T-helper 2 cell treated with Interferon-gamma antibody and Interleukin-4, amounts not matched to agents 5 μg/mL and 100 μg/mL, for 36 hours (primary cell): Measurements from ENCODE around the gene PGM5.

Experiments
- DNase-seq: peaks from one replicate; pipeline ENCODE4 v3.0.0; 2021; ENCODE audit warnings: low spot score
- H3K27ac Mint-ChIP-seq: one replicate; pipeline ENCODE4 v1.8.0; 2021; ENCODE audit warnings: mild to moderate bottlenecking, mixed read lengths
- H3K27me3 Mint-ChIP-seq: one replicate; pipeline ENCODE4 v1.8.0; 2021; ENCODE audit warnings: low read depth, mixed read lengths
- H3K36me3 Mint-ChIP-seq: one replicate; pipeline ENCODE4 v1.8.0; 2021; ENCODE audit warnings: low read depth, mixed read lengths
- H3K4me1 Mint-ChIP-seq: one replicate; pipeline ENCODE4 v1.8.0; 2021; ENCODE audit warnings: low read depth, mixed read lengths
- H3K4me3 Mint-ChIP-seq: one replicate; pipeline ENCODE4 v1.8.0; 2022; ENCODE audit warnings: mild to moderate bottlenecking, moderate library complexity, mixed read lengths
- H3K9me3 Mint-ChIP-seq: one replicate; pipeline ENCODE4 v1.8.0; 2021; ENCODE audit warnings: mixed read lengths

Gene PGM5

DNA sequence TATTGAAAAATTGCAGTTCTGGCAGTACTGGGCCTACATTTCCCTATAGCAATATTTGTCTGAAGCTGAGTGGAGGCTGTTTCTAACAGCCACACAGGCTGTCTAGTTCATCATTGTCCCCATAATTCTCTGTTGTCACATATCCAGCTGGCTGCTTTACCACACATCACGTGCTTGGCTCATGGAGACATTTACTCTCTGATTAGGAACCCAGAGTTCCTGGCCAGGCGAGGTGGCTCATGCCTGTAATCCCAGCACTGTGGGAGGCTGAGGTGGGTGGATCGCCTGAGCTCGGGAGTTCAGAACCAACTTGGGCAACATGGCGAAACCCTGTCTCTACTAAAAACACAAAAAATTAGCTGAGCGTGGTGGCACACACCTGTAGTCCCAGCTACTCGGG is 81.4 kb downstream of the PGM5 start:
- no peaks in the 10 kb centered on the region for H3K27me3 Mint-ChIP-seq
- no peak overlapping the region for H3K4me3 Mint-ChIP-seq
- H3K4me1 Mint-ChIP-seq = no peaks in the 10 kb centered on the region
- no peak overlapping the region for H3K27ac Mint-ChIP-seq
- peaks cover 7% of the 10 kb centered on the region for H3K9me3 Mint-ChIP-seq
- H3K36me3 Mint-ChIP-seq = no peaks in the 10 kb centered on the region
- no peak for DNase-seq

DNA sequence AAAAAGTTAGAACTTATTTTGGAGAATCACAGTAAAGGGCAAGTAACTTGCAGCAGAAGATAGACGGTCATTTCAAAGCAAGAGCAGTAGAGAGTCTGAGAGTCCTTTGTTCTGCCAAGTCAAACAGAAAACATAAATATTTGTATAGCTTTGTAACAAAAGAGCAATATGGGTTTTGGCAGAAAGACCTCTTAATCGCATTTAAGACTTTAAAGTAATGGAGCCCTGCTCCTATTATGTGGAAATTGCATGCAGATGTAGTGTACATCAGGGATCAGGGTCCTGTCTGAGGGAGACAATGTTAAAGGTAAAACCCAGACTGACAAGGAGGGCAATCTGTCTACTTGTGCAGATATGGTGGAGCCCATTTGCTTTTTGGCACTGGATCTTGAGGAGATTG is 87.2 kb downstream of the PGM5 start:
- H3K4me3 Mint-ChIP-seq = no peak overlapping the region
- peaks cover 7% of the 10 kb centered on the region for H3K9me3 Mint-ChIP-seq
- DNase-seq = no peak
- no peaks in the 10 kb centered on the region for H3K27me3 Mint-ChIP-seq
- H3K36me3 Mint-ChIP-seq = no peaks in the 10 kb centered on the region
- H3K27ac Mint-ChIP-seq = no peak overlapping the region
- H3K4me1 Mint-ChIP-seq = no peaks in the 10 kb centered on the region

DNA sequence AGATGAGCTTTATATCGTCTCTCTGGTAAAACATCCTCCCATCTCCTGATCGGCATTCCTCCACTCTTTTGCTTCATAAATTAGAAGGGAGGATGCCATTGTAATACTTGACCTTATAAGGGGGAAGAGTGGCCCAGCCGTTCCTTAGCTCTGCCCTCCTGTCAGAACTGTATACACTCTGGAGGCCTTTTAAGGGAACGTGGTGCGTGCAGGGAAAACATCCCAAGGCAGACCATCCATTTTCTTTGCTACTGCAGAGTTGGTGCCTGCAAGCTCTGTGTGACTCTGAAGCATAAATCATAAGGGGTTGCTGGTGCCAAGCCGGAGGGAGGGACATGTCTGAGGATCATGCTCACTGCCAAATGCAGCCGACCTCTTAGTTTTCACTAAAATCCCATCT is 90.4 kb downstream of the PGM5 start:
- no peak overlapping the region for H3K4me3 Mint-ChIP-seq
- no peaks in the 10 kb centered on the region for H3K4me1 Mint-ChIP-seq
- no peaks in the 10 kb centered on the region for H3K27me3 Mint-ChIP-seq
- no peak for DNase-seq
- H3K36me3 Mint-ChIP-seq = no peaks in the 10 kb centered on the region
- no peak overlapping the region for H3K27ac Mint-ChIP-seq
- no peaks in the 10 kb centered on the region for H3K9me3 Mint-ChIP-seq

DNA sequence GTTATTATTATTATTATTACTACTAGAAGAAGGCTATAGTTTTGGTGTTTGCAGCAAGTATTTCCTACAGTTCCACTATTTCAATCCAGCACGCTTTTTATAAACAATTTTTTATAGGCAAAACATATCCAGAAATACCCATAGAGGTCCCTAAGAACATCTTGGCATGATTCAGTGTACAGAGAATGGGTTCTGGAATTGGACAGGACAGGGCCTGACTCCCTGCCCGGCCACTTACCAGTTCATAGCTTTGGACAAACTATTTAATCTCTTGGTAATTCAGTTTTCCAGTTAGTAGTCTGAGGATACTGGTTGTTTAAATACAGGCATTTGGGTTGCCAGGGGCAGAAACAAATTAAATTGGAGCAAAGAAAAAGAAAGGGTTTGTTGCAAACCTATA is 91.2 kb downstream of the PGM5 start:
- DNase-seq = no peak
- Mint-ChIP-seq H3K36me3 (no peaks in the 10 kb centered on the region), H3K4me3 (no peak overlapping the region), H3K27me3 (peaks cover 7% of the 10 kb centered on the region), H3K9me3 (no peaks in the 10 kb centered on the region), H3K4me1 (no peaks in the 10 kb centered on the region), H3K27ac (no peak overlapping the region)

DNA sequence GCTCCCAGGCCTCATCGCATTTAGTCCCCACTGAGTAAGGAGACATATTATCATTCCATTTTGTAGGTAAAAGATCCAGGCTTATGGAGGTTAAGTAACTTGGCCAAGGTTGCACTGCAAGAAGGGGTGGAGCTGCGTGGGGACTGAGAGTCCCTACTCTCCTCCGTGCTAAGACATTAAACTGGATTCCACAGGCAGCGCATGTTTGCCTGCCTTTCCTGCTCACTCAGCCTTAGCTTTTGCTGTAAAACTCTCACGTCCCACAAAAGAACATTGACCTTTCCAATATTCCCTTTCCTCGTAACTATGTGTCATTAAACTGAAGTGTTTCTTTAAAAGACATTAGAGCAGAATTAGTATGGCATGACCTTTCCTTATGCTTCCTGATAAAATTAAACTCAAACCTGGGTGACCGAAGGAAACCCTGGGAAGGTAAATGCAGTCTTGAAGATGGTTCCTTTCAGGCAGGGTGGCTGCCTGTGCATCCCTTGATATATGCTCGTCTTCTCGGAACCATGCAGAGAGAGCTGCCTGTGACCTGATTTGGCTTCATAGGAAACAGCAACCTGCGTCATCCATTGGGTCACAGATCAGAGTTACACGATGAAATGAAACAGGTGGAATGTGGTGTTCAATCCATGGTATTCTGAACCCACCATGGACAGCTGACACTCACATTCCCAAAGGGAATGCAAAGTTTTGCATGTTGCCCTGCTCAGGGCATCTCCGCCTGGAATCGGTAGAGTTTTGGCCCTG is 98.3 kb downstream of the PGM5 start:
- Mint-ChIP-seq H3K27me3 (peaks cover 10% of the 10 kb centered on the region), H3K9me3 (no peaks in the 10 kb centered on the region), H3K27ac (no peak overlapping the region), H3K4me1 (no peaks in the 10 kb centered on the region), H3K36me3 (no peaks in the 10 kb centered on the region), H3K4me3 (no peak overlapping the region)
- no peak for DNase-seq

DNA sequence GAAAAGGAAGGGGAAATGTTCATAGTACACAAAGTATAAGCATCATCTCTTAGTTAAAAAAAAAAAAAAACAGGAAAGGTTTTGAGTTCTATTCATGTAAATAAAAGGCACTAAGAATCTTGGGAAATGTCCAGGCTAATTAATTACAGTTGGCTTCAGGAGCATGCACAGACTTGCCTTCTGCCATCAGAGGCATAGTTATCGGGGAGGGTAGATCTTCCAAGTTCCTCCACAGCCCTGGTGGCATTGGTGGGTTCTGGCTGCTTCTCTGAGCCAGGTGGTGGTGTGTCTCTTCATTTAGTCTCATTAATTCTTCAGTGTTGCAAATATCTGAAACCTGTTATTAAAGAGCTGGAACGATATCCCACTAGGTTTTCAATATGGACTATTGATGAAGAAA is 99.0 kb downstream of the PGM5 start:
- Mint-ChIP-seq H3K27ac (no peak overlapping the region), H3K27me3 (peaks cover 10% of the 10 kb centered on the region), H3K9me3 (no peaks in the 10 kb centered on the region), H3K4me3 (no peak overlapping the region), H3K36me3 (no peaks in the 10 kb centered on the region), H3K4me1 (no peaks in the 10 kb centered on the region)
- DNase-seq = no peak

DNA sequence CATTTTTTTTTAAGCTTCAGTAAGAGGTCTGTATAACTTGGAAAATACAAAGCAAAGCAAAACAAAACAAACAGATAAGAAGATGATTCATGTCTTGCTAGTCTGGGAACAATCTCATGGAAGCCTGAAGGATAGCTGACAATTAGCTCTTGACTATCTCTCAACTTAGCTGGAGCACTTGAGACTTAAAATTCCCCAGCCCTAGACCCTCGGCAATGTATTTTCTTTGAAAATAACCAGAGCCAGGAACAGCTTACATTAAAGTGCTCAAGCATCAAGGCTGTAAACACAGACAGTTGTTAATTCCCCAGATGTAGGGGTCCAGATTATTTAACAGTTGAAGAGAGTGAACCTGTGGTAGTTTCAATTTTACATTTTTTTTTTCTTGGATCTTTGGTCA is 101.4 kb downstream of the PGM5 start:
- peaks cover 5% of the 10 kb centered on the region for H3K27me3 Mint-ChIP-seq
- no peak for DNase-seq
- H3K9me3 Mint-ChIP-seq = no peaks in the 10 kb centered on the region
- no peak overlapping the region for H3K4me3 Mint-ChIP-seq
- H3K4me1 Mint-ChIP-seq = no peaks in the 10 kb centered on the region
- H3K27ac Mint-ChIP-seq = no peak overlapping the region
- H3K36me3 Mint-ChIP-seq = no peaks in the 10 kb centered on the region

DNA sequence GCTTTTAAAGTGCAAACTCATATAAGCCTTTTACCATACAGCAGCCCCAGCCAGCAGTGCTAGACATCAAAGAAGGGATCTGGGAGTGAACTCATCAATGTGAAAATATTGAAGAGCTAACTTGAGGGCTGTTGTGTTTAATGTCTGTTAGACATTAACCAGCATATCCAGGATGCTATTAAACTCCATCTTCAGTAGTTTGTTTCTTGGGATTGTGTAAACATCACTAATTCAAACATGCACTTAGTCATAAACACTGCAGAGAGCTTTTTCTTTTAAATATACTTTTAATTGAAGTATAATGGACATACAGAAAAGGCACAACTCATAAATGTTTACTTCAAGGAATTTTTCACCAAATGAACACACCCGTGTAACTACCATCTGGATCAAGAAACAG is 102.5 kb downstream of the PGM5 start:
- no peaks in the 10 kb centered on the region for H3K4me1 Mint-ChIP-seq
- no peak for DNase-seq
- no peaks in the 10 kb centered on the region for H3K36me3 Mint-ChIP-seq
- H3K4me3 Mint-ChIP-seq = no peak overlapping the region
- no peak overlapping the region for H3K27ac Mint-ChIP-seq
- peaks cover 10% of the 10 kb centered on the region for H3K27me3 Mint-ChIP-seq
- H3K9me3 Mint-ChIP-seq = no peaks in the 10 kb centered on the region

DNA sequence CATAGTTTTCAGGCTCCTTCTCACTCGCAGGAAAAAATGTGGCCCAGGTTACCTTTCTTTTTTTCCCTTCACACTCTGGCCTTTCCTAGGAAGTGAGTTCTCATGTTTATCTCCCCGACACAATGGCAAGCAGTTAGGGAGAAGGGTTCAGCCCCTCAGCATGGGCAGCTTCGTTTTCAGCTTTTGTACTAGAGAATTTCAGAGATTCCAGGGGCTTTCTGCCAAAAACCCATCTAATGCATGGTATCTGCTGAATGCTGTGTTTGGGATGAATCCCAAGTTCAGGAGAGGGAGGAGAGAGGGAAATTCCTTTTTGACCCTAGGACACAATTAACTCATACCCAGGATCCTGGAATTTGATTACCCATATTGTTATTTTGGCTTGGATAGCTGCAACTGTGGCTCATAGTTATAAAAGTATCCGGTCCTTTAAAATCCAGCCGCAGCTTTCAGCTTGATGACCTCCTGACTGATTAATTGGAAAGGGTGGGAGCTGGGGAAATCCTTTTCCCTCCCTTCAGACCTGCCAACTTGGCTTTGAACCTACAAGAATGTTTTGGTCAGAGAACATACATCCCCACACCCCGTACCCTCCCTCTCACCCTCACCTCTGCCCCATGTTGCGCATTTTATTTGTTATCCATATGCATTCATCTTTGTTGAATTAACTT is 105.8 kb downstream of the PGM5 start:
- no peaks in the 10 kb centered on the region for H3K9me3 Mint-ChIP-seq

DNA sequence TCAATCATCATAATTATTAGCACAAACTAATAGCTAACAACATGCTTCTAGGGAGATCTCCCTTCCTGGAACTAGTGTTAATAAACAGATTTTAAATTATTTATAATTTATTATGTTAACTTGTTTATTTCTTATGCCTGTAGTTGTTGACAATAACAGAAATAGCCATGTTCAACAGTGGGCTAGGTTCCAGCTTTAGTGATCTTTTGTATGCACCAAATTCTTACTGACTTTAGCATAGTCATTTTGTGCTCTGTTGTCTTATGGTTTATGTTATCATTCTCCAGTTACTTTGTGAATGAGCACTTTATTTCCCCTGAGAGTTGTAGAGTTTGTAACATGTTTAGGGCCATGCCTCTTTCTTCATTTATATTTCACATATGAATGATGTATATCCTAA is 113.7 kb downstream of the PGM5 start:
- Mint-ChIP-seq H3K4me1 (no peaks in the 10 kb centered on the region), H3K27ac (no peak overlapping the region), H3K27me3 (peaks cover 14% of the 10 kb centered on the region), H3K9me3 (no peaks in the 10 kb centered on the region), H3K4me3 (no peak overlapping the region), H3K36me3 (no peaks in the 10 kb centered on the region)
- no peak for DNase-seq

More for the DNA sequence above, 105.8 kb downstream of the PGM5 start:
- peaks cover 15% of the 10 kb centered on the region for H3K27me3 Mint-ChIP-seq
- H3K4me3 Mint-ChIP-seq = no peak overlapping the region
- H3K36me3 Mint-ChIP-seq = no peaks in the 10 kb centered on the region
- H3K27ac Mint-ChIP-seq = no peak overlapping the region
- no peak for DNase-seq
- H3K4me1 Mint-ChIP-seq = no peaks in the 10 kb centered on the region

DNA sequence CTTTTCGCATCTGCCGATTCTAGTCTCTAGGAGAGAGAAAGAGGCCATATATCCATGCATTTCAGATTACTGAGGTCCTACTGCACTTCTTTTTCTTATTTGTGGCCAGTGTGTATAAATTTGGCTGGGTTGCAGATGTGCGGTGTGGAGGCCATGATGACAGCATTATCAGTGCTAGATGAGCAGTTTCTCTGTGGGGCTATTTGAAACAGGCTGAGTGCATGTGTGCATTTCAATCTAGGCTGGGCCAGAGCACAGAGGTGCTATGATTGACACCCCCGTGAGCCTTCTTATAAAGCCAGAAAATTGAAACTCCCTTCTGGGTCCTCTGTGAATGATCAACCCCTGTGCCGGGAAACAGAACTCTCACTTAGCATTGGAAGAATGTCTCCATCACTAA is 114.2 kb downstream of the PGM5 start:
- no peaks in the 10 kb centered on the region for H3K4me1 Mint-ChIP-seq
- H3K9me3 Mint-ChIP-seq = no peaks in the 10 kb centered on the region
- no peak overlapping the region for H3K27ac Mint-ChIP-seq
- no peak overlapping the region for H3K4me3 Mint-ChIP-seq
- DNase-seq = no peak
- no peaks in the 10 kb centered on the region for H3K36me3 Mint-ChIP-seq
- peaks cover 14% of the 10 kb centered on the region for H3K27me3 Mint-ChIP-seq

DNA sequence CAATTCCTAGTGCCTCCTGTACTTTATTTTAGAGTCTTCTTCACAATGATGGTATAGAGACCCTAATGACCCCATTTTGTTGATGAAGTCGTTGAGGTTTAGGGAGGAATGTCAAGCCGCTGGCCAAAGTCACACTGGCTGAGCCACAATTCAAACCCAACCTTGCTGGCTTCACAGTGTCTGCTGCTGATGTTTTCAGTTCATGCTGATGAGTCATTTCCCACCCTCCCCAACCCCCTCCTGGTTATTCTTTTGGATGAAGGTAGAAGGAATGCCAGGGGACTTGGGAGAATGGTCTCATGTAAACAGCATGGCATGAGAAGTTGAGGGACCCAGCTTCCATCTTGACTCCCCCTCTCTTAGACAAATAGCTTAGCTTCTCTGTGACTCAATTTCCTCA is 115.7 kb downstream of the PGM5 start:
- no peak overlapping the region for H3K4me3 Mint-ChIP-seq
- no peaks in the 10 kb centered on the region for H3K9me3 Mint-ChIP-seq
- H3K36me3 Mint-ChIP-seq = no peaks in the 10 kb centered on the region
- H3K27ac Mint-ChIP-seq = no peak overlapping the region
- peaks cover 9% of the 10 kb centered on the region for H3K27me3 Mint-ChIP-seq
- H3K4me1 Mint-ChIP-seq = no peaks in the 10 kb centered on the region
- no peak for DNase-seq

DNA sequence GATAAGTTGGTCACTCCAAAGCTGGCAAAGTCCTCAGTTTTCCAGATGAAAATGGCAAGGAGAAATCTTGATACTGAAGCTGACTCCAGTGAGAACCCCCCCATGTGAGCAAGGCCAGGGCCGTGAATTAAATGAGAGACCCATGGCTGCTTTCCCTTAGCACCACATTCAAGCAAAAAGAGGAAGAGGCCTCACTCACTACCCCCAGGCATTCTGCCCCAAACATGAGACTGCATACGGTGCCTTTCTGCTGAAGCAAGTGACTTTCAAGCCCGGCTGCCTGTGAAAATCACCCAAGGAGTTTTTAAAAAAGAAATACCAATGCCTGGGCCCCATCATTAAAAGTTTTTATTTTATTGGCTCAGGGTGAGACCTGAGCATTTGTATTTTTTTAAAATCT is 117.4 kb downstream of the PGM5 start:
- H3K27ac Mint-ChIP-seq = no peak overlapping the region
- no peak for DNase-seq
- peaks cover 7% of the 10 kb centered on the region for H3K27me3 Mint-ChIP-seq
- H3K4me3 Mint-ChIP-seq = no peak overlapping the region
- H3K36me3 Mint-ChIP-seq = no peaks in the 10 kb centered on the region
- no peaks in the 10 kb centered on the region for H3K9me3 Mint-ChIP-seq
- no peaks in the 10 kb centered on the region for H3K4me1 Mint-ChIP-seq

DNA sequence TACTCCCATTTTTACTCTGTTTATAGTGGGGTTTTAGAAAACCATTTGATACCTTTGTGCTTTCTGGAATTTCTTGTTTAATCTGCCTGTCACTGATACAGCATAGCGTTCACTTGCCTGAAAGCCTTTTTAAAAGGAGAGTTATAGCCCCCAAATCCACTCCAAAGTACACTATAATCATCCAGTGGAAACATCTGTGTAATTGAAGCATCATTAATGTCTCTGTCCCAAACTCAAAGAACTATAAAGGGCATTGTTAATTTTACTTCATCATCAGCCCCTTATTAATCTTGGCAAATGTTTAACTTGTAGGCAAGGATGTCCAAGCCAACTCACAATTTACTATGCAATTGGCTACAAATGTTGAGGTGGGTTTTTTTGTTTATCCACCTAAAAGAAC is 120.0 kb downstream of the PGM5 start:
- H3K36me3 Mint-ChIP-seq = no peaks in the 10 kb centered on the region
- H3K9me3 Mint-ChIP-seq = no peaks in the 10 kb centered on the region

DNA sequence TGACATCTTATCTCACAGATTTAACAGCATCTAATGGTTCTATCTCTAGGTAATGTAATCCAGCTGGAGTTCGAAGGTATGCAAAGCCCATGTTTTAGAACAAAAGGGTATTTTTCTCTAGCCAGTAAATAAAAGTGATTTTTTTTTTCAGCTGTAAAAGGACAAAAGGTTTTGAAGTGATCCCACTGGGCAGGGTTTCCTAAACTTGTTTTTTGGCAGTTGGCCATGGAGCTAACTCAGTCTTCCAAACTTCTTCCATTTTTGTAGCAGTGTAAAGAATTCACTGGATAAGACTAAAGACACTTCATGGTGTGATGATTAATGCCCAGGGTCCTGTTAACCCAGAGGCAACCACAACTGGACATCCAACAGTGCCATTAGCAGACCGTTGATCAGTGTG is 120.4 kb downstream of the PGM5 start:
- Mint-ChIP-seq H3K27me3 (peaks cover 5% of the 10 kb centered on the region), H3K27ac (no peak overlapping the region), H3K4me1 (no peaks in the 10 kb centered on the region), H3K4me3 (no peak overlapping the region), H3K36me3 (no peaks in the 10 kb centered on the region), H3K9me3 (no peaks in the 10 kb centered on the region)
- no peak for DNase-seq

More for the DNA sequence above, 120.0 kb downstream of the PGM5 start:
- no peaks in the 10 kb centered on the region for H3K4me1 Mint-ChIP-seq
- no peak overlapping the region for H3K4me3 Mint-ChIP-seq
- H3K27ac Mint-ChIP-seq = no peak overlapping the region
- no peak for DNase-seq
- H3K27me3 Mint-ChIP-seq = peaks cover 5% of the 10 kb centered on the region
